Measurements from ENCODE around the gene LHX3.
"Not testable (repeated sequence)": the region's sequence is repeated elsewhere in the genome, so short reads cannot be mapped to it uniquely, and the experiment has no call there.

LHX3 gene

DNA sequence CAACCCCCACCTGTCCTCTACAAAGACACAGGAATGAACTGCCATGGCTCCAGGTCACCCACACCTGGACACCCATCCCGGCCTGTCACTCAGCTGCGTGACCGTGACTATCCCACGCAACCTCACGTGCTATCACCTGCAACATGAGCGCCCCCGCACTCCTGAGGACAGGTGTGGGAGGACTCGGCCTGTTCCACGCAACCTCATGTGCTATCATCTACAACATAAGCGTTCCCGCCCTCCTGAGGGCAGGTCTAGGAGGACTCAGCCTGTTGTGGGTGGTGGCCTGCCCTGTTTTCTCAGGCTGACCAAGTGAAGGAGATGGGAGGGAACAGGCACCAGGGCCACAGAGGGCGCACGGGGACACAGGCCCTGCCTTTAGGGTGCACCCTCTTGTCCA is 36.6 kb upstream of the LHX3 start:
- no peak for DNase-seq

DNA sequence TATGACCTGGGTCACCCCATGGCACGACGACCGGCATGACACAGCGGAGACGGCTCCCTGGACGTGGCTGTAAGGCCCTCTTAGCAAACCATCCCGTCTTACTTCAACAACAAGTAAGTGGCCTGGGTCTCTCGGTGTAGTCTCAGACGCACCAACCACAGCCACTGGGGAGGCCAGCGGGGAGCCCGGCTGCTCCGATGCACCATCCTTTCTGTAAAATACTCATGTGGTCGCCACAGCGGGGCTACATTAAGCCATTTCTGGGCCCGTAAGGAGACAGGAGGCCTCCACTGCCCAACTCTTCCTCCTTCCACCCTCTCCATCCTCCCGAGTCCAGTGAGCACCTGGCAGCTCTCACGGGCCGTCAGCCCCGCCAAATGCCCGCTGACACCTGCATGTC is 36.0 kb upstream of the LHX3 start:
- DNase-seq = no peak

DNA sequence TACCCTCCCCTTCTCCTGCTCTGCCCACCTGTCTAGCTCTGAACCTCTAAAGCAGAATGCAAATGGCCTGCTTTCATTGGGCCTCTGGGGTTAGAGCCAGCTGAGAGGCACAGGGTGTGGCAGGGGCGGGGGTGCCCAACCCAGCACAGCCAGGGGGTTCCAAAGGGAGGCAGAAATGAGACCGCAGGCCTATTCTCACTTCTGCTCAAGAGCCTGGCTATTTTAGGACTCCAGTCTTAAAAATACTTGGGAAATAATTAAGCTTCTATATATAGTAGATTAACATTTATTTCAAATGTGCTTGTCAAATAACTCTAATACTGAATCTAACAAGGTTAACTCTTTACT is 35.0 kb upstream of the LHX3 start:
- DNase-seq = no peak

DNA sequence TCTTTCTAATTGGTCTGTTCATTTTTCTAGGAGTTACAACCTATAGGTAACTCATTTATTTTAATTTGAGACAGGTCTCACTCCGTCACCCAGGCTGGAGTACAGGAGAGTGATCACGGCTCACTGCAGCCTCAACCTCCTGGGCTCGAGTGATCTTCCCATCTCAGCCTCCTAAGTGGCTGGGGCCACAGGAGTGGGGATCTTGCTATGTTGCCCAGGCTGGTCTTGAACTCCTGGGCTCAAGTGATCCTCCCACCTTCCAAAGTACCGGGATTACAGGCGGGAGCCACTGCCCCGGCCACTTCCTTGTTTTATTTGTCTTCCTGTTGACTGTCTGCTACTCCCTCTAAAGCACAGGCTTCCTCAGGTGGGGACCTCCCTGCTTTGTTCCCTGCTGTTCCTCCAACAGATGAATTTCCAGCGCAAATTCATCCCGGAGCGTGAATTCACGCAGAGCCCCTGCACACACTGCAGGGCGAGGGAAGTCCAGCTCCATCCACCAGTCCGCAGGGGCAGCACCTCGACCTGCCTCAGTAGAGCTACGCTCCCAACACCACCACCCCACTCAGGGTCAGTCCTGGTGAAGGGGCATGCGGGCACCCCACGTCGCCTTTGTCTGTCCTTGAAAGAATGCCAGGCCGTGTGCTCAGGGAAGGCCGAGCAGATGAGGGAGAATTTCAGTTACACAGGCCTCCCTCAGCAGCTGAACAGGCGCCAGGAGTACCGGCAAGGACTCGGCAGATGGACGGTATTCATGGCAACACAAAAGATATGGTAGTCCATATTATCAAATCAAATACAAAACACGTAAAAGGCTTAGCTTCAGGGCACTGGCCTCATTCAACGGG is 34.4 kb upstream of the LHX3 start:
- no peak for DNase-seq

DNA sequence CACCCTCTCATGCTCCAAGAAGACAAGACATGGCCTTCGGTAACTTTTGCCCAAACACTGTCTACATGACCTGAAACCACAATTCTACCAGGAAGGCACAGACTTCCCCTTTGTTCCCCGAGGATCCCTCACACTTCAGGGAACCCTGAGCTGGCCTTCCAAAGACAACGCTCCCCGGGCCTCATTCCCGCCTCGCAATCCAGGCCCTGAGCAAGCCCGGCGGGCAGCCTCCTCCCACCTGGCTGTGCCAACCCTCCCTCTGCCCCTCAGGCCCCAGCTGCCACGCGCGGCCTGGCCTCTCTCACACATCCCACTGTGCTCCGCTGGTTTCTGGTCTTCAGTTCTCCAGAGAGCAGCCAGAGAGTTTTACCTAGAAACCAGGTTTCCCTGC is 33.4 kb upstream of the LHX3 start:
- no peak for DNase-seq

DNA sequence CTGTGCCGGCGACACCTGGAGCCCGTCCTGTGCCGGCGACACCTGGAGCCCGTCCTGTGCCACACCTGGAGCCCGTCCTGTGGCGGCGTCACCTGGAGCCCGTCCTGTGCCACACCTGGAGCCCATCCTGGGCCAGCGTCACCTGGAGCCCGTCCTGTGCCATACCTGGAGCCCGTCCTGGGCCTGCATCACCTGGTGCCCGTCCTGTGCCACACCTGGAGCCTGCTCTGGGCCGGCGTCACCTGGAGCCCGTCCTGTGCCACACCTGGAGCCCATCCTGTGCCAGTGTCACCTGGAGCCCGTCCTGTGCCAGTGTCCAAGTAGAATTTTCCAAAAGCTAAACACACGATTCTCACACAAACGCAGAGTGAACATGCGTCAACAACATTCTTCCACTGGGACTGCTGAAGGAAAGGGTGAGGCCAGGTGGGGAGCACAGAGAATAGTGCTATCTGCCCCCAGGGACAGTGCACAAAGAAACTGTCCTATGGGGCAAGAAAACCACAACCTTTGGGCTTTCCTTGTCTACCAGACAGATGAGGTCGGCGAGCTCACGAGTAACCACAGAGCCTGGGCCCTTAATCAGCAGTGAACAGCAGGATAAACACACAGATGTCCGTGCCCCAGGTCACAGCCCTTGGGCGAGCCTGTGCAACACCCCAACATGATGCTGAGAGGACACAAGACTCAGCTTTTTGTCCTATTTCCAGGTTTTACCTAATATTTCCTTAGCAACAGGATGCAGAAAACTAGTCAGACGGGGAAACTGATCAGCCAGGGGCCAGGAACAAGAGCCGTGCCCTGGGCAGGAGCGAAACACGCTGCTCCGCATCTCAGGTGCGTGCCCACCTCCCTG is 32.8 kb upstream of the LHX3 start:
- no peak for DNase-seq

DNA sequence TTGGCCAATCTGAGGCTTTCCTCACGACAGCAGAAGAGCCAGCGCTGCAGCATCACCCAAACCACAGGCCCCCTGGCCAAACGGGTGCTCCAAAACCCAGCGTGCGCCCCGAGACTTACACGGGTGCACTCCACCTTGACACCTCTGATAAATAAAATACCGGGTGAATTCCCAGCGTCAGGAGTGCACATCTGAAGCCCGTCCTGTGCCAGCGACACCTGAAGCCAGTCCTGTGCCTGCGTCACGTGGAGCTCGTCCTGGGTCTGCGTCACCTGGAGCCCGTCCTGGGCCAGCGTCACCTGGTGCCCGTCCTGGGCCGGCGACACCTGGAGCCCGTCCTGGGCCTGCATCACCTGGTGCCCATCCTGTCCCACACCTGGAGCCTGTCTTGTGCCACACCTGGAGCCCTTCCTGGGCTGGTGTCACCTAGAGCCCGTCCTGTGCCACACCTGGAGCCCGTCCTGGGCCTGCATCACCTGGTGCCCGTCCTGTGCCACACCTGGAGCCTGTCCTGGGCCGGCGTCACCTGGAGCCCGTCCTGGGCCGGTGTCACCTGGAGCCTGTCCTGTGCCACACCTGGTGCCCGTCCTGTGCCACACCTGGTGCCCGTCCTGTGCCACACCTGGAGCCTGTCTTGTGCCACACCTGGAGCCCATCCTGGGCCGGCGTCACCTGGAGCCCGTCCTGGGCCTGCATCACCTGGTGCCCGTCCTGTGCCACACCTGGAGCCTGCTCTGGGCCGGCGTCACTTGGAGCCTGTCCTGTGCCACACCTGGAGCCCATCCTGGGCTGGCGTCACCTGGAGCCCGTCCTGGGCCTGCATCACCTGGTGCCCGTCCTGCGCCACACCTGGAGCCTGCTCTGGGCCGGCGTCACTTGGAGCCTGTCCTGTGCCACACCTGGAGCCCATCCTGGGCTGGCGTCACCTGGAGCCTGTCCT is 31.8 kb upstream of the LHX3 start:
- DNase-seq = not testable (repeated sequence)

DNA sequence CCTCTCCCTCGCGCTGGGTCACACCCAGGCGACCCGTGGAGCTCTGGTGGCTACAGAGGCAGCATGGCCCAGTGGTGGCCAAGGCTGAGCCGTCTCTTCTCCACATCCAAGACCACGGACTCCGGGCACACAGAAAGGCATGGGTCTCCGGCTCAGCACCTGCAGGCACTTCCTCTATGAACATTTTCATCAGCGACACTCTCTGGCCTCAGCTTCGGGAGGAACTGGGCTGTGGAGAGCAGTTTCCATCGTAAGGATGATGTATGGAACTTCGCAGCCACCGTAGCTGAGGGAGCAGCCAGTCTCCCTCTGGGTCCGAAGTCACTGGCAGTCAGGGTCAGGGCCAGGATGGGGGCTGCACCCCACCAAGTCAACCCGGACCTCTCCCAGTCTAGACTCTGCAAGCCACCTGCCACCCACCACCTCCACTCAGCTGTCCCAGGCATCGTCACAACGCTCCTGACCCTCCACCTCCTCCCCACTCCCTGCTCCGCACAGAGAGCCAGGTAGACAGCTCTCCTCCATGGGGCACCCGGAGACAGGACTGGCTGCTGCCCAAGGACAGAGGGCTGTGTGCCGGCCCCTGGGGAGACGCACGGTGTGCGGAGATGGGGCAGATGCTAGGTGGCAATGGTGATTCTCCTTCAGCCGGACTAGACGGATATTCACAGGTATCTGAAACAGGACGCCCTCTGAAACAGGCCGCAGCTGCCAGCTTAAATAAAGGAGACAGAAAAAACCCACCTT is 31.0 kb upstream of the LHX3 start:
- no peak for DNase-seq

DNA sequence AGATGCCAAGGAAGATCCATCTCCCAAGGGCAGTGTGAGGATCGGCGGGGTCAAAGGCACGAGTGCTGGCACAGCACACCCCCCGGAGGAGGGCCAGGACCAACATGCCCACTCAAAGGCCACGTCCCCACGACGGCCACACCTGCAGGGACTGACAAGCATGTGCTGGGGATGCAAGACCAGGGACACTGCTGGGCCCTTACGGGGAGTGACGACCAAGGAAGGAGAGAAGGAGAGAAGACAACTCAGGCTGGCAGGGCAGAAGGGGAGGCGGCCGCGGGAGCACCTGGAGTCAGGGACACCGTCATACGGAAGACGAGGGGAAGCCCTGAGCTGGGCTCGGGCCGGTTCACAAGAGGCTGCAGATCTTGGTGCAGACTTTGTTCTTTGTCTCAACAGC is 30.2 kb upstream of the LHX3 start:
- DNase-seq = no peak

DNA sequence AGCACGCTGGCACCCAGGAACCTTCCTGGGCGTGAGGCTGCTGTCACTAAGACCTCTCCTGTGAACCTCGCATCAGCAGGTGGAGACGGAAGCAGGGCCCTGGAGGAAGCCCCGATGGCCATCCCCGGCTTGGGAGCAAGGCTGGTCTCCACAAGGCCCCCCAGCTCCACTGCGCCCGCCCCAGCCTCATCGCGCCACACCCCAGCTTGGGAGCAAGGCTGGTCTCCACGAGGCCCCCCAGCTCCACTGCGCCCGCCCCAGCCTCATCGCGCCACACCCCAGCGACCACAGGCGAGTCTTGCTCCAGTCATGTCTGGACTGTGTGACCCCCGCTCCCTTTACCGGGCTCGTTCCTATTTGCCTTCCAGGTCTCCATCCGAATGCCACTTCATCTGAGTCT is 29.7 kb upstream of the LHX3 start:
- no peak for DNase-seq

DNA sequence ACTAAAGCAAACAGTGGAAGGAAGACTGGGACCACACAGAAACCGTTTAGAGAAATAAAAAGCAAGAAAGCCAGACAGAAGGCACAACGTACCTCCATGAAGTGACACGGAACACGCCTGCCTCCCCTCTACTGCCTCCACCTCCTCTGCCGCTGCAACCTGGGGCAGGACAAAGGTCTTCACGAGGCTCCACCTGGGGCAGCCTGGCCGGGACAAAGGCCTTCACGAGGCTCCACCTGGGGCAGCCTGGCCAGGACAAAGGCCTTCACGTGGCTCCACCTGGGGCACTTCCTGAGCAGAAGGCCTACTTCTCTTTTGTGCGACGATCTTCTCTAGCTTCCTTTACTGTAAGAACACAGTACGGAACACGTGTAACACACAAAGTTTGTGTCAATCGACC is 28.9 kb upstream of the LHX3 start:
- DNase-seq = no peak

DNA sequence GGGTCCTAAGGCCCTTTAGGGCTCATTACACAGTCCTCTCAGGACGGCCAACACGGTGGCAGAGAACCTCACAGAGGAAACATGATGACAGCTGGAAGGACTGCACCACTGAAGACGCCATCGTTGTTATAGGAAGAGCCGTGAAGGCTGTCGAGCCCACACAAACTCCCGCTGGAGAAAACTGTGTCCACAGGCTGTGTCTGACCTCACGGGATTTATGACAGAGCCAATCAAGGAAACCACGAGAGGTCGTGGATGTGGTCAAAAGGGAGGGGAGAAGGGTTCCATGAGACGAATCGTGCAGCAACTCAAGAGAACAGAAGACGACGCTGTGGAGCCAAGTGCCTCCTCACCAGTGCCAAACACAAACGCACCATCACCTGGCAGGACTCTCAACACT is 28.5 kb upstream of the LHX3 start:
- no peak for DNase-seq

DNA sequence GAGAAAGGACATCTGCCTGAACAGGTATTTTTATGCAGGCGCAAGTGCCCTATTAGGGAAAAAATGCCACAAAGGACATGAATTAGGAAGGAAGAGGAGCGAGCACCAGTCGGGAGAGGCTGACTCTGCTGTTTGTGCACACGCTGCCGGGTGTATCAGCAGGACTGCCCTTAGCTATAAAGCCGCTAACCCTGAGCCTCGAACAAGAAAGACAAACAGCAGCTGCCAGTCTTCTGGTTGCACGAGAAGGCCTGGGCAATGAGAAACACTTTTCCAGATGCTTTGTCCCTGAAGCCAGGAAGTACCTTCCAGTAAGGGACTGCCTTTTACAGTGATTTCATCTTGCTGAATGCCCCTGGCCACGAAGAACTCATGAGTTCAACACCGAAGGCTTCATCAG is 28.0 kb upstream of the LHX3 start:
- DNase-seq = no peak

DNA sequence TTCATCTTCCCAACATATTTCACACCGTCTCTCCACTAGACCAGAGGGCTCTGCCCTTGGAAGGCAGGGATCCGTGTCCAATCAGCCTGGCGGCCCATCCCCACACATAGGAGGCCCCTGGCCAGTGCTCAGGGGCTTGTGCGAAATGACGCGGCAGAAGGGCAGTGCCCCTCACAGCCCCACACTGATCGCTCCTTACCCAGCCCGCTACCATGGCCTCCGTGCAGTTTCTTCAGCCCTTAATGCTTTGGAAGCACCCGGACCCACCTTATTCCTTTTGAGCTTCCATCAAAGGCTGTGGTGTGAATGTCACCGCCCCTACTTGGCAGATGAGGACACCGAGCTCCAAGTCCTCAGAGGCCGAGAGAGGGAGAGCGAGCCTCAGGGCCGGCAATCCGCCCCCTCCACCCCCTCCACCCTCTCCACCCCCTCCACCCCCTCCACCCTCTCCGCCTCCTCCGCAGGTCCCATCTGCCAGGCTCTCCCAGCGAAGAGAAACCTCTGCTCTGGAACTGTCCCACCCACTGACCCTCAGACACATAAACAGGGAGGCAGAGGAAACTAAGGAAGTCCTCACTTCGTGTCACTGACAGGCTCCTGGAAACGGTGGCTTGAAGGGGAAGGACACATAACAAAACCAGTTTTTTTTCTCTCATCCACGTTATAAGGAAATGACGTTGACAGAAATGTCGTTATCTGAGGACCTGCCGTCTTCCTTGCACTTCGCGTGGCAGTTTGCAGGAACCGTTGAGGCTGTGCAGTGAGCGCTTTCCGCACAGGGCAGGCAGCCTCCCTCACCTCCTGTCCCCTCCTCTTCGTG is 26.8 kb upstream of the LHX3 start:
- DNase-seq = no peak

DNA sequence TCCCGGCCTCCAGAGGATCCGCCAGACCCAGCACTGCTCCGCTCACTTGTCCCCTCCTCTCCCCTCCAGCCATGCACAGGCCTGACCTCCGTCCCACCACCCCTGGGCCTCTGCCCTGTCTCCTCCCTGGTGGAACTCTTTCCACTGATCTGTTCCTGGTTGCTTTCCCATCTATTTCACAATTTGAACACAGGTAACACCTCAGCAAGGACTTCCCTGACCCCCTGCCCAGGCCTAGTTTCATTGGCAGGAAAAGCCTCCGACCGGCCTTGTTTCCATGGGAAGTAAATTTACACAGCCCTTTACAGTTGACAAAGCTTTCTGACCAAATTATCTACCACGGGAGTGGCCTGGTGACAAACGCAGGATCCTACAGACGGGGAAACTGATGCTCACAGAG is 25.8 kb upstream of the LHX3 start:
- no peak for DNase-seq

DNA sequence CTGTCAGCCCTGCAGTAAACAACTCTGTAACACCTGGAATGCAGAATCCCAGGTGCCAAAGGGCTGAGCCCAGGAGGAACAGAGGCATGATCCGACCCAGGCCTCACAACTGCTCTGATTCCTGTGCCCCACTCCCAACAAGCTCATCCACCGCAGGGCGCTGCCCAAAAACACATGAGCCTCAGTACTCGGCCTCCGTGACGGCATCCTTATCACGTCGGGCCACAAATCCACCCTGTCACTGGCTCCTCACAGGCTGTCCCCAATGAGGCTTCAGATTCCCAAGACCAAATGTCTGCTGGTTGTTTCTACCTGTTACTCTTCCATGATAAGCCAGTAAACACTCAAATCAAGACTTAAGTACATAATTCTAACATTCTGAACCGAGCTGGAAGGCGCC is 25.4 kb upstream of the LHX3 start:
- no peak for DNase-seq

DNA sequence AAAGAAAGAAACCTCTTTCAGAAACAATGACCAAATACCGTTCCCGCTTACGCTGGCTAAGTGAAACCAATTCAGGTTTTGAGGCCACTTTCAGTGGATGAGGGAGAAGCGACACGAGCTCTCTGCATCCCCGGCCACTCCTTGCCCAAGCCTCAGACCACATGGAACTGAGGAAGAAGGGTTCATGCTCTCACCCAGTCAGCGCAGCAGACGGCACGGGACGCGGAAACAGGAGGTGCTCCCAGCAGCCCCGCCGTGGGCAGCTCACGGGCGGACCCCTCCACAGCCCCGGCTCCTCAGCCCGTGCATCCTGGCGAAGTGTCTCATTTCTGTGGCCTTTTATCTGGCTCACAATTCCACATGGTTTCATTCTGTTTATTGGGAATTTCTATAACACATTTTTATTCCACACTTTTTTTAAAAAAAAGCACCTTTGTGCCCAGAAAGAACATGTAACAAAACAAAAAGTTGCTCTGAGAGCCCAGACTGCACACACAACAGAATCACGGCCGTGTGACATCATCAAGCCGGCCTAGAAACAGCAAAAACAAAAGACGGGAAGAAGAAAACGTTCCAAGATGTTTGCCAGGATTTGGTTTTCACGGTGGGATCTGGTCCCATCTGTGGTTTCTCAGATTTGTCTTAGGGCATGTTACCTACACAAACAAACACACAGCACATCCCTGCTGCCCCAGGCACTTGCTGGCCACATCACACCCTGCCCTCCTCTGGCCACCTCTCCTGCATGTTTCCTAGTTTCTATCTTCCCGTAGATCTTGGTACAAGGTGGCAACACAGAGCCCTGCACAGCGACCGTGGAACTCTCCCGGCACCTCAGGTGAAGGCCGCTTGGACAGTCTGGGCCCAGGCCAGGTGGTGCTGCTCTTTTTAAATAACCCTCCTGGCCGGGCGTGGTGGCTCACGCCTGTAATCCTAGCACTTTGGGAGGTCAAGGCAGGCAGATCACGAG is 24.5 kb upstream of the LHX3 start:
- DNase-seq = no peak

DNA sequence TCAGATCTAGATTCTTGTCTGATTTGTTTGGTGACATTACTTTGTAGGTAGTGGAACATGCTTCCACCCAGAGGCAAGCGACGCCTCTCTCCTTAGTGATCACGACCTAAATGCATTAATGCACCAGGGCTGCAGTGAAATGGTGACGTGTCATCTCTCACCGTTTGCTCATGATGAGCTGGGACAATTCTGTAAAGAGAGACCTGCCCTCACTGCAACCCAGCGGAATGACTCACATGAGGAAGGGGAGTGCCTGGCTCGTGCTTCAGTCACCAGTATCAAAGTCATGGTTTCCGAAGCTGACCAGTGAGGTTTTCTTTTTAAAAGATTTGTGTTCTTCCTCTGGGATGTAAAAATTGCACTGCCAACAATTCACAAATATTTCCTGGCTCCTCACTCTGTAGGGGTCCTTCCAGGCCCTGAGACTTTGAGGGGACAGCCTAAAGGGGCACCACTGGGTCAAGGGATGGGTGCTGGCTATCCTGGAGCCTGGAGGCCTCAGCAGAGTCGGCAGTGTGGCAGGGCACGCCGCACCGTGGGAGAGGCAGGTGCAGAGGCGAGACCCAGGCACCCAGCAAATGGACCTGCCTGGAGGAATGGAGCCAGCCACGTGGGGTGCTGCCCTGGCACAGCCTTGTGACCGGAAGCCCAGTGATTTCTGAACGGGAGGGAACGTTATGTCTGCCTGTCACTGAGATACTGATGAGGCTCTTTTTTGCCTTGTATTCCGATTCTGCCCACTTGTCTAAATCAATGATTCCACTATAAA is 23.4 kb upstream of the LHX3 start:
- peak; percentile 35 for DNase-seq

DNA sequence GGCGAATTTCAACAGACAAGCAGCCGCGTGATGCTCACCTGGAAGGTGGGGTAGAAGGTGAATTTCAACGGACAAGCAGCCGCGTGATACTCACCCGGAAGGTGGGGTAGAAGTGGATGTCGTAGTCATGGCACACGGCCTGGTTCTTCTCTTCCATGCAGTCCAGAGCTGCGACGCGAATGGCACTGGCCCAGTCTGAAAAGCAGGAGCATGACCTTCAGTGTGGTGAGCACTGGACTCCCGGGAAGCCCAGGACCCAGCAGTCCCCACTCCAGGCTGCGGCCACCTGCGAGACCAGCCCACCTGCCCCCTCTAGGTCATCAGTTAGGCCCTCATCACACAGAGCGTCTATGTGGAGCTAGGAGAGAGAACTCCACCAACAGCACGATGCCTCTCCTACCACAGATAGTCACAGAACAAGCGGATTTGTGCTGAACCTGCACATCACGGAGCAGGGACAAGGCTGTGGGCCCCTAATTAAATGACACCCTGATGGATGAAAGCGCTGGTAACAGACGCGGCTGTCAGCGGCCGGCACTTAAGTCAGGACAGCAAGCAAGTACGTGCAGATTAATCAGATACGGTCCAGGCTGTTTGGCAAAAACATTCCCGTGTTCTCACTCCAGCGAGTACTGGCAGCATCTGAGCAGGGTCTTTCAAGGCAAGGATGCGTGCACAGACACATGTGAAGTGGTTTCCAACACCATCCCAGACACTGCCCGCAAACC is 21.9 kb upstream of the LHX3 start:
- no peak for DNase-seq
